MM.1S (cell line): ENCODE measurements around the gene ABTB2.

Experiments
- DNase-seq: peaks from one replicate; pipeline ENCODE4 v3.0.0-alpha.2; 2015
- H2AFZ ChIP-seq: fragments of 300-600 bp; sonication (generic); 2 replicates; pipeline ENCODE4 v1.6.0; 2016; ENCODE audit warnings: antibody characterized with exemption, low read length
- H3F3A ChIP-seq: fragments of 300-600 bp; sonication (generic); 2 replicates; pipeline ENCODE4 v1.6.1; 2016; ENCODE audit warnings: mild to moderate bottlenecking, antibody characterized with exemption, low read length, moderate library complexity, mixed read lengths; ENCODE audit not compliant: insufficient read depth
- H3K27ac ChIP-seq: fragments of 300-600 bp; sonication (generic); 2 replicates; pipeline ENCODE4 v1.5.1; 2016; ENCODE audit warnings: mild to moderate bottlenecking, low read length
- H3K27me3 ChIP-seq: fragments of 300-600 bp; sonication (generic); replicated peaks from 2 replicates; pipeline ENCODE4 v1.6.0; 2016; ENCODE audit warnings: low read length; ENCODE audit not compliant: insufficient read depth
- H3K36me3 ChIP-seq: fragments of 300-600 bp; sonication (generic); replicated peaks from 2 replicates; pipeline ENCODE4 v1.6.1; 2016; ENCODE audit warnings: mild to moderate bottlenecking, low read length, mixed read lengths; ENCODE audit not compliant: insufficient read depth
- H3K4me1 ChIP-seq: fragments of 300-600 bp; sonication (generic); 2 replicates; pipeline ENCODE4 v1.6.1; 2016; ENCODE audit warnings: low read length, mixed read lengths
- H3K4me2 ChIP-seq: fragments of 300-600 bp; sonication (generic); 2 replicates; pipeline ENCODE4 v1.6.0; 2016; ENCODE audit warnings: low read depth, low read length
- H3K4me3 ChIP-seq: fragments of 300-600 bp; sonication (generic); 2 replicates; pipeline ENCODE4 v1.5.1; 2016; ENCODE audit warnings: low read length, mixed read lengths
- H3K79me2 ChIP-seq: fragments of 300-600 bp; sonication (generic); 2 replicates; pipeline ENCODE4 v1.6.1; 2016; ENCODE audit warnings: mixed run types, low read length, mixed read lengths
- H3K9ac ChIP-seq: fragments of 300-600 bp; sonication (generic); 2 replicates; pipeline ENCODE4 v1.6.1; 2016; ENCODE audit warnings: low read length, mixed read lengths
- H3K9me2 ChIP-seq: fragments of 300-600 bp; sonication (generic); replicated peaks from 2 replicates; pipeline ENCODE4 v1.6.1; 2016; ENCODE audit warnings: mild to moderate bottlenecking, low read length, mixed read lengths; ENCODE audit not compliant: insufficient read depth
- H3K9me3 ChIP-seq: fragments of 300-600 bp; sonication (generic); replicated peaks from 2 replicates; pipeline ENCODE4 v1.6.1; 2016; ENCODE audit warnings: mild to moderate bottlenecking, low read length, mixed read lengths; ENCODE audit not compliant: insufficient read depth
- H4K20me1 ChIP-seq: fragments of 300-600 bp; sonication (generic); 2 replicates; pipeline ENCODE4 v1.6.1; 2016; ENCODE audit warnings: mild to moderate bottlenecking, low read length, moderate library complexity, mixed read lengths; ENCODE audit not compliant: insufficient read depth
- CTCF ChIP-seq: fragments of 300-600 bp; sonication (generic); IDR thresholded peaks from 2 replicates; pipeline ENCODE4 v1.5.1; 2016; ENCODE audit warnings: antibody characterized with exemption, low read length, mixed read lengths
- EZH2 ChIP-seq: fragments of 300-600 bp; sonication (generic); optimal IDR thresholded peaks from 2 replicates; pipeline ENCODE3; 2017; ENCODE audit warnings: low read depth, mild to moderate bottlenecking, antibody characterized with exemption, low read length, mixed read lengths
- EZH2phosphoT487 ChIP-seq: fragments of 300-600 bp; sonication (generic); IDR thresholded peaks from 2 replicates; pipeline ENCODE4 v1.6.1; 2018; ENCODE audit warnings: antibody characterized with exemption, low read length

Gene ABTB2

GRCh38 chr11:34341096-34341495 lies 16.7 kb downstream of the ABTB2 start:
- H3K36me3 ChIP-seq: no peaks in the 10 kb centered on the region
- no peaks in the 10 kb centered on the region for H3K79me2 ChIP-seq
- H3F3A ChIP-seq: no peaks in the 10 kb centered on the region
- TF ChIP-seq EZH2 (no peak), EZH2phosphoT487 (no peak), CTCF (no peak)
- no peak overlapping the region for H3K9ac ChIP-seq
- H3K27ac ChIP-seq: no peak overlapping the region
- H3K4me2 ChIP-seq: no peak overlapping the region
- no peaks in the 10 kb centered on the region for H3K9me3 ChIP-seq
- H3K4me3 ChIP-seq: no peak overlapping the region
- DNase-seq: no peak
- H3K4me1 ChIP-seq: no peaks in the 10 kb centered on the region
- H2AFZ ChIP-seq: no peak overlapping the region
- no peaks in the 10 kb centered on the region for H4K20me1 ChIP-seq
- no peaks in the 10 kb centered on the region for H3K9me2 ChIP-seq
- H3K27me3 ChIP-seq: no peaks in the 10 kb centered on the region

GRCh38 chr11:34340653-34341052 lies 17.2 kb downstream of the ABTB2 start:
- H3K4me2 ChIP-seq: no peak overlapping the region
- H3K4me3 ChIP-seq: no peak overlapping the region
- no peaks in the 10 kb centered on the region for H3K36me3 ChIP-seq
- no peaks in the 10 kb centered on the region for H3F3A ChIP-seq
- H3K4me1 ChIP-seq: no peaks in the 10 kb centered on the region
- no peak for DNase-seq
- H3K9me3 ChIP-seq: no peaks in the 10 kb centered on the region
- no peak overlapping the region for H2AFZ ChIP-seq
- TF ChIP-seq EZH2 (no peak), CTCF (no peak)
- no peaks in the 10 kb centered on the region for H4K20me1 ChIP-seq
- H3K27ac ChIP-seq: no peak overlapping the region
- H3K9ac ChIP-seq: no peak overlapping the region
- H3K79me2 ChIP-seq: no peaks in the 10 kb centered on the region
- H3K27me3 ChIP-seq: no peaks in the 10 kb centered on the region
- no peaks in the 10 kb centered on the region for H3K9me2 ChIP-seq

GRCh38 chr11:34339149-34340064 lies 18.4 kb downstream of the ABTB2 start:
- Histone ChIP-seq H3F3A (no peaks in the 10 kb centered on the region), H3K4me2 (no peak overlapping the region)
- DNase-seq: no peak

More at GRCh38 chr11:34339149-34340064, 18.4 kb downstream of the ABTB2 start:
- no peaks in the 10 kb centered on the region for H3K9me2 ChIP-seq
- H3K36me3 ChIP-seq: no peaks in the 10 kb centered on the region
- no peak for TF ChIP-seq EZH2phosphoT487
- no peak for TF ChIP-seq EZH2
- TF ChIP-seq CTCF: no peak
- no peaks in the 10 kb centered on the region for H3K27me3 ChIP-seq
- no peak overlapping the region for H2AFZ ChIP-seq
- H3K4me1 ChIP-seq: no peaks in the 10 kb centered on the region
- H4K20me1 ChIP-seq: no peaks in the 10 kb centered on the region
- H3K79me2 ChIP-seq: no peaks in the 10 kb centered on the region
- H3K27ac ChIP-seq: no peak overlapping the region
- H3K9ac ChIP-seq: no peak overlapping the region
- H3K9me3 ChIP-seq: no peaks in the 10 kb centered on the region
- H3K4me3 ChIP-seq: no peak overlapping the region
